Thyroid gland (tissue), 4 donors: ENCODE results near the gene IRX1. TPM values are rescaled to one million over a fixed set of nuclear protein-coding genes. Genes with fewer than 3 reads are reported as not detected.

Source experiments
- DNase-seq, 2 donors: peaks; one replicate each; pipeline ENCODE4 v3.0.0-alpha.2; 2019
- H3K27ac ChIP-seq, 3 donors: fragments of 200-600 bp; sonication (generic); 1 replicate in 2 of 3; 2 replicates in 1 of 3; pipeline ENCODE4 v1.5.1; 2016 to 2019; ENCODE audit warnings: mild to moderate bottlenecking in 1 of 3, moderate library complexity in 1 of 3
- H3K27me3 ChIP-seq: fragments of 200-600 bp; sonication (generic); one replicate; pipeline ENCODE4 v1.5.1; 2019
- H3K36me3 ChIP-seq, 2 donors: fragments of 200-600 bp; sonication (generic); one replicate each; pipeline ENCODE4 v1.5.1; 2016 to 2019
- H3K4me1 ChIP-seq, 2 donors: fragments of 200-600 bp; sonication (generic); one replicate each; pipeline ENCODE4 v1.5.1; 2017 to 2019
- H3K4me3 ChIP-seq, 3 donors: fragments of 200-600 bp; sonication (generic); replicated peaks in 1 of 3; 1 replicate in 2 of 3; 2 replicates in 1 of 3; pipeline ENCODE4 v1.5.1; 2016; ENCODE audit warnings: mild to moderate bottlenecking in 1 of 3
- H3K9me3 ChIP-seq: fragments of 200-600 bp; sonication (generic); one replicate; pipeline ENCODE4 v1.5.1; 2017
- POLR2A ChIP-seq, 2 donors: fragments of 450-650 bp; IDR thresholded peaks; one replicate each; pipeline ENCODE4 v1.6.1; 2017; ENCODE audit warnings: antibody characterized with exemption in 2 of 2, mild to moderate bottlenecking in 2 of 2, moderate library complexity in 1 of 2
- WGBS, 2 donors: methylation state at CpG; one replicate each; pipeline ENCODE4 v1.1.5; 2017; 5-methylcytosine and 5-hydroxymethylcytosine counted together
- intact Hi-C: fragments of 100-400 bp; cut with DNase I; formaldehyde crosslinking; loops from one replicate; pipeline ENCODE4 v1.15.1; 2023
- total RNA-seq, 4 donors: library from RNA; depleted of rRNA; stranded (reverse); fragments of >200 nt; gene quantifications; one replicate each; pipeline ENCODE4 v1.2.3, GENCODE V29; 2016
- TF ChIP-seq, protein P1 (sequence below), 6 experiments: fragments of 200-600 bp in 3 of 6; fragments of 450-650 bp in 3 of 6; sonication (generic) in 3 of 6; IDR thresholded peaks; one replicate each; pipeline ENCODE4 v1.5.1; 2016 to 2019; ENCODE audit warnings: antibody characterized with exemption in 6 of 6, mild to moderate bottlenecking in 2 of 6, inconsistent platforms in 1 of 6, moderate library complexity in 1 of 6

The IRX1 gene
- total RNA-seq, 4 donors from 2014 or later: 0.38 to 1.6 (median 0.79) TPM

DNA sequence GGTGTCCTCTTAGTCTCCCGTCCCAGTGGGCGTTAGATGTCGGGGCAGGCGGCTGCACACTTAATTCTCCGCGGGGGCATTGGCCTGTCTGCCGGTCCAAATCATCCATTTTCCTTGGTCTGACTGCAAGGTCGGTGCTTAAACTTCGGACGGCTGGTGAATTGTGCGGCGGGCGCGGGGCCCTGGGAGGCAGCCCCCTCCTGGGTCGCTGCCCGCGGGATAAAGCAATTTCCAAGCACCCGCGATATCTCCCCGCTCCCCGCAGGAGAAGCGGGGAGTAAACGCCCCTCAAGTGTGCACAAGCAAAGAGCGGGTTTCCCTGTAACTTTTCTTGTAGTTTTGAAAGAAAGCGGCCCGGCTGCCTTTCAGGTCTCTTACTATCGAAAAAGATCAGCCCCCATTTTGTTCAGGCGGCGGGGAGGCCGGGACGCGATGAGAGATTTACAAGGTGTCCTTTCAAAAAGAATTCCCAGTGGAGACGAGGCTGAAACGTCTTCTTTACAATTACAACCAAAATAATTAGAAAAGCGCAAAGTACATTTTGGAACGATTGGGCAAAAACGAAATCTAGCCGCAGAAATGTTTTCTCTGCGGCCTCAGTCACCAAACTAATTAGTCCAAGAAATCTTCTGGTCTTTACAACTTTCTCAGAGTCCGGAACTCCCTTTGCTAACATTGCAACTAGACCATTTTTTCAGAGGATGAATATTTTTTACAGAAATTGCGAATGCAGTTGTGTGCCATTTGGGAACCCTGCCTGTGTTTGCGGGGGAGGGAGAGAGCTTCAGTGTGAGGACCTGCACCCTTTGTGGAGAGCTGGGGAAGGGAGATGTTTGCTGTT is 1.8 kb downstream of the IRX1 start:
- WGBS, 2 donors: 17 to 20% methylated on average over 34 to 42 of the region's 42 CpGs
- no peak overlapping the region for H3K27ac ChIP-seq
- no peak for DNase-seq
- H3K4me1 ChIP-seq: peaks cover 6 to 38% of the 10 kb centered on the region in 2 donors
- H3K4me3 ChIP-seq: no peak overlapping the region
- no peaks in the 10 kb centered on the region for H3K36me3 ChIP-seq
- H3K27me3 ChIP-seq: peaks cover 52% of the 10 kb centered on the region
- intact Hi-C loops: no loop called here
- no peaks in the 10 kb centered on the region for H3K9me3 ChIP-seq
- TF ChIP-seq, protein P1, sequence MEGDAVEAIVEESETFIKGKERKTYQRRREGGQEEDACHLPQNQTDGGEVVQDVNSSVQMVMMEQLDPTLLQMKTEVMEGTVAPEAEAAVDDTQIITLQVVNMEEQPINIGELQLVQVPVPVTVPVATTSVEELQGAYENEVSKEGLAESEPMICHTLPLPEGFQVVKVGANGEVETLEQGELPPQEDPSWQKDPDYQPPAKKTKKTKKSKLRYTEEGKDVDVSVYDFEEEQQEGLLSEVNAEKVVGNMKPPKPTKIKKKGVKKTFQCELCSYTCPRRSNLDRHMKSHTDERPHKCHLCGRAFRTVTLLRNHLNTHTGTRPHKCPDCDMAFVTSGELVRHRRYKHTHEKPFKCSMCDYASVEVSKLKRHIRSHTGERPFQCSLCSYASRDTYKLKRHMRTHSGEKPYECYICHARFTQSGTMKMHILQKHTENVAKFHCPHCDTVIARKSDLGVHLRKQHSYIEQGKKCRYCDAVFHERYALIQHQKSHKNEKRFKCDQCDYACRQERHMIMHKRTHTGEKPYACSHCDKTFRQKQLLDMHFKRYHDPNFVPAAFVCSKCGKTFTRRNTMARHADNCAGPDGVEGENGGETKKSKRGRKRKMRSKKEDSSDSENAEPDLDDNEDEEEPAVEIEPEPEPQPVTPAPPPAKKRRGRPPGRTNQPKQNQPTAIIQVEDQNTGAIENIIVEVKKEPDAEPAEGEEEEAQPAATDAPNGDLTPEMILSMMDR (IDR thresholded peaks at IDR 0.05): no peak
- no peak for TF ChIP-seq POLR2A (IDR thresholded peaks at IDR 0.05)

DNA sequence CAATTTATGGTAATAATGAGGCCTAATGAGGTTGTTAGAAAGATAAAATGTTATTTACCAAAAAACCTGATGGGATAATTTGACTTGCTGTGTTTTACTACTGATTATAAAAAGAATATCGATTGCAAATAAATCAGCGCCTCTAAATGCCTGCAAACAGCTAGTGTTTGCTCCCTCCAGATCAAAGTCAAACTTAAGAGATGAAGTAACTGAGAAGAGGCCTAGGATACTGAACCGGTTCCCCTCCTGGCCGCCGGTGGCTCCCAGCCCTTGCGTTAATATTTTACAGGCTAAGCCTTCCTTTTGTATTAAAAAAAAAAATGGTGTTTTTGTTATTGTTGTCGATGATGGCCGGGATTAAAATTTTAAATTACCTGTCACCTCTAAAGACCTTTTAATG is 2.6 kb downstream of the IRX1 start:
- H3K27me3 ChIP-seq: peaks cover 59% of the 10 kb centered on the region
- WGBS, 2 donors: 38 to 40% methylated on average over 8 of the region's 8 CpGs
- intact Hi-C loops: no loop called here
- no peak overlapping the region for H3K4me3 ChIP-seq
- TF ChIP-seq POLR2A (IDR thresholded peaks at IDR 0.05): no peak
- TF ChIP-seq, protein P1 (IDR thresholded peaks at IDR 0.05): no peak
- DNase-seq: no peak
- no peaks in the 10 kb centered on the region for H3K36me3 ChIP-seq
- peaks cover 6 to 43% of the 10 kb centered on the region in 2 donors for H3K4me1 ChIP-seq
- H3K9me3 ChIP-seq: no peaks in the 10 kb centered on the region
- H3K27ac ChIP-seq: no peak overlapping the region

DNA sequence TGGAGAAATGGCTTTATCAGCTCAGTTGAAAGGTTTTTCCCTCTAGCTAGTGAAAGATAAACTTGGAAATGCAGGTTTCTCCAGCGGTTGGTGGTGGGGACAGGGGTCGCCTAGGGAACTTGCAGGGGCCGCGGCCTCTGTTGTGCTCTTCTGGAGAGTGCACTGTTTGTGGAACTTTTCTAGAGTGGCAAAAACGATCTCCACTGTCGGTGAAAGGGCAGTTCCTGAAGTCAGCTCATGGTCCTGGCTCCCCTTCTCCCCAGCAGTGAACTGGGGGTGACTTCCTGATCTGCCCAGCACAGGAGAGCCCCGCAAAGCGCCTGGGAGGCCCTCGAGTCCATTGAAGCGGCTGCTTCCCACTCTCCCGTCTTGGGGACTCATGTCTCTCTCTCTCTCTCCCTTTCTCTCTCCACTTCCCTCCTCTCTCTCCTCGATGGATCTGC is 3.2 kb downstream of the IRX1 start:
- TF ChIP-seq, protein P1 (IDR thresholded peaks at IDR 0.05): no peak
- no peak for TF ChIP-seq POLR2A (IDR thresholded peaks at IDR 0.05)
- Histone ChIP-seq H3K27ac (no peak overlapping the region), H3K36me3 (no peaks in the 10 kb centered on the region), H3K4me1 (peaks cover 6 to 43% of the 10 kb centered on the region in 2 donors), H3K27me3 (peaks cover 61% of the 10 kb centered on the region), H3K4me3 (no peak overlapping the region), H3K9me3 (no peaks in the 10 kb centered on the region)
- 11 to 26% methylated on average over 11 to 12 of the region's 12 CpGs for WGBS, 2 donors
- intact Hi-C loops: no loop called here
- no peak for DNase-seq

DNA sequence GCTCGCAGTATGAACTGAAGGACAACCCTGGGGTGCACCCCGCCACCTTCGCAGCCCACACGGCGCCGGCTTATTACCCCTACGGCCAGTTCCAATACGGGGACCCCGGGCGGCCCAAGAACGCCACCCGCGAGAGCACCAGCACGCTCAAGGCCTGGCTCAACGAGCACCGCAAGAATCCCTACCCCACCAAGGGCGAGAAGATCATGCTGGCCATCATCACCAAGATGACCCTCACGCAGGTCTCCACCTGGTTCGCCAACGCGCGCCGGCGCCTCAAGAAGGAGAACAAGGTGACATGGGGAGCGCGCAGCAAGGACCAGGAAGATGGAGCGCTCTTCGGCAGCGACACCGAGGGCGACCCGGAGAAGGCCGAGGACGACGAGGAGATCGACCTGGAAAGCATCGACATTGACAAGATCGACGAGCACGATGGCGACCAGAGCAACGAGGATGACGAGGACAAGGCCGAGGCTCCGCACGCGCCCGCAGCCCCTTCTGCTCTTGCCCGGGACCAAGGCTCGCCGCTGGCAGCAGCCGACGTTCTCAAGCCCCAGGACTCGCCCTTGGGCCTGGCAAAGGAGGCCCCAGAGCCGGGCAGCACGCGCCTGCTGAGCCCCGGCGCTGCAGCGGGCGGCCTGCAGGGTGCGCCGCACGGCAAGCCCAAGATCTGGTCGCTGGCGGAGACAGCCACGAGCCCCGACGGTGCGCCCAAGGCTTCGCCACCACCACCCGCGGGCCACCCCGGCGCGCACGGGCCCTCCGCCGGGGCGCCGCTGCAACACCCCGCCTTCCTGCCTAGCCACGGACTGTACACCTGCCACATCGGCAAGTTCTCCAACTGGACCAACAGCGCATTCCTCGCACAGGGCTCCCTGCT is 3.8 kb downstream of the IRX1 start:
- Histone ChIP-seq H3K36me3 (no peaks in the 10 kb centered on the region), H3K4me3 (no peak overlapping the region), H3K27me3 (peaks cover 60% of the 10 kb centered on the region), H3K27ac (no peak overlapping the region), H3K9me3 (no peaks in the 10 kb centered on the region), H3K4me1 (peaks cover 6 to 39% of the 10 kb centered on the region in 2 donors)
- intact Hi-C loops: no loop called here
- DNase-seq: no peak
- 9 to 15% methylated on average over 45 to 61 of the region's 86 CpGs for WGBS, 2 donors
- TF ChIP-seq, protein P1 (IDR thresholded peaks at IDR 0.05): no peak
- no peak for TF ChIP-seq POLR2A (IDR thresholded peaks at IDR 0.05)
